SK-N-SH treated with all-trans-retinoic acid at 6 μM for 48 hours (cell line): ENCODE data around the gene GDF2.

Experiments used
- ATAC-seq: fragments of 200-7000 bp; cut with Tn5 transposase; 3 replicates; pipeline ENCODE4 v1.9.1; 2020; ENCODE audit warnings: mild to moderate bottlenecking, moderate library complexity
- ARNTL ChIP-seq: fragments of 450-650 bp; formaldehyde crosslinking; IDR thresholded peaks from 2 replicates; pipeline ENCODE4 v1.5.0; 2020; ENCODE audit warnings: low read depth, mild to moderate bottlenecking, moderate library complexity, borderline replicate concordance
- BACH2 ChIP-seq: fragments of 250-450 bp; sonication (Bioruptor Pico); IDR thresholded peaks from 2 replicates; pipeline ENCODE4 v1.9.0; 2021; ENCODE audit warnings: mild to moderate bottlenecking, borderline replicate concordance
- CREB5 ChIP-seq: fragments of 250-450 bp; sonication (Bioruptor Pico); IDR thresholded peaks from 2 replicates; pipeline ENCODE4 v1.5.1; 2020; ENCODE audit warnings: low read depth, mild to moderate bottlenecking, moderate library complexity
- CSRNP3 ChIP-seq: fragments of 250-450 bp; sonication (Bioruptor Pico); IDR thresholded peaks from 2 replicates; pipeline ENCODE4 v1.5.1; 2021; ENCODE audit warnings: mild to moderate bottlenecking, moderate library complexity
- ESRRG ChIP-seq: fragments of 250-450 bp; sonication (Bioruptor Pico); IDR thresholded peaks from 2 replicates; pipeline ENCODE4 v1.6.1; 2021; ENCODE audit warnings: mild to moderate bottlenecking
- GLIS3 ChIP-seq: fragments of 250-450 bp; sonication (Bioruptor Pico); IDR thresholded peaks from 2 replicates; pipeline ENCODE4 v1.5.0; 2020; ENCODE audit warnings: mild to moderate bottlenecking, moderate library complexity
- ISL1 ChIP-seq: fragments of 250-450 bp; sonication (Bioruptor Pico); IDR thresholded peaks from 2 replicates; pipeline ENCODE4 v2.1.2; 2022; ENCODE audit warnings: mild to moderate bottlenecking, moderate library complexity
- OSR1 ChIP-seq: fragments of 250-450 bp; sonication (Bioruptor Pico); IDR thresholded peaks from 2 replicates; pipeline ENCODE4 v1.8.0; 2022; ENCODE audit warnings: moderate library complexity, mild to moderate bottlenecking, inconsistent platforms
- PATZ1 ChIP-seq: fragments of 250-450 bp; sonication (Bioruptor Pico); IDR thresholded peaks from 2 replicates; pipeline ENCODE4 v1.8.0; 2020; ENCODE audit warnings: mild to moderate bottlenecking, moderate library complexity, borderline replicate concordance
- SNAI2 ChIP-seq: fragments of 250-450 bp; sonication (Bioruptor Pico); IDR thresholded peaks from 2 replicates; pipeline ENCODE4 v1.5.0; 2020; ENCODE audit warnings: mild to moderate bottlenecking, moderate library complexity
- TCF4 ChIP-seq: fragments of 250-450 bp; sonication (Bioruptor Pico); IDR thresholded peaks from 2 replicates; pipeline ENCODE4 v1.8.0; 2021; ENCODE audit warnings: mild to moderate bottlenecking, moderate library complexity, borderline replicate concordance
- TOX ChIP-seq: fragments of 250-450 bp; sonication (Bioruptor Pico); IDR thresholded peaks from 2 replicates; pipeline ENCODE4 v1.8.0; 2021; ENCODE audit warnings: mild to moderate bottlenecking, moderate library complexity, borderline replicate concordance
- TSHZ2 ChIP-seq: fragments of 250-450 bp; sonication (Bioruptor Pico); IDR thresholded peaks from 2 replicates; pipeline ENCODE4 v1.5.0; 2020; ENCODE audit warnings: mild to moderate bottlenecking, moderate library complexity
- ZC3H10 ChIP-seq: fragments of 250-450 bp; sonication (Bioruptor Pico); IDR thresholded peaks from 2 replicates; pipeline ENCODE4 v1.5.1; 2021; ENCODE audit warnings: mild to moderate bottlenecking, moderate library complexity
- ZFP3 ChIP-seq: fragments of 250-450 bp; sonication (Bioruptor Pico); IDR thresholded peaks from 2 replicates; pipeline ENCODE4 v1.5.0; 2020; ENCODE audit warnings: mild to moderate bottlenecking, moderate library complexity
- ZFP30 ChIP-seq: fragments of 450-650 bp; formaldehyde crosslinking; IDR thresholded peaks from 2 replicates; pipeline ENCODE4 v1.5.0; 2022; ENCODE audit warnings: mild to moderate bottlenecking, moderate library complexity
- ZNF70 ChIP-seq: fragments of 450-650 bp; formaldehyde crosslinking; IDR thresholded peaks from 2 replicates; pipeline ENCODE4 v1.5.0; 2020; ENCODE audit warnings: mild to moderate bottlenecking, moderate library complexity
- ZNF8 ChIP-seq: fragments of 450-650 bp; formaldehyde crosslinking; IDR thresholded peaks from 2 replicates; pipeline ENCODE4 v1.5.0; 2020; ENCODE audit warnings: mild to moderate bottlenecking, moderate library complexity

Gene GDF2

GRCh38 chr10:47362199-47362598, 39.9 kb downstream of the GDF2 start:
- TF ChIP-seq BACH2 (CRISPR knock-in tag) = no peak
- TF ChIP-seq, all 23 proteins: peak for 0
- no peak for ATAC-seq

GRCh38 chr10:47363781-47364180, 41.5 kb downstream of the GDF2 start:
- no peak for ATAC-seq
- TF ChIP-seq OSR1 (CRISPR knock-in tag) (no peak), ZNF8 (no peak), ISL1 (no peak), PATZ1 (CRISPR knock-in tag) (no peak), ZC3H10 (no peak), CSRNP3 (CRISPR knock-in tag) (no peak), TOX (CRISPR knock-in tag) (no peak), ZFP30 (CRISPR knock-in tag) (no peak), GLIS3 (no peak), SNAI2 (no peak), ZNF70 (no peak), CREB5 (CRISPR knock-in tag) (no peak), TCF4 (no peak), TSHZ2 (CRISPR knock-in tag) (no peak), ARNTL (CRISPR knock-in tag) (no peak), ZFP3 (CRISPR knock-in tag) (no peak), ESRRG (no peak)
- TF ChIP-seq, all 23 proteins: peak for 0

GRCh38 chr10:47364366-47364765, 42.1 kb downstream of the GDF2 start:
- ATAC-seq = no peak
- TF ChIP-seq ARNTL (CRISPR knock-in tag) (no peak), TSHZ2 (CRISPR knock-in tag) (no peak), CREB5 (CRISPR knock-in tag) (no peak)
